KOPT-K1 (cell line): Measurements from ENCODE around the gene KNDC1.
"Not testable (repeated sequence)": the region's sequence is repeated elsewhere in the genome, so short reads cannot be mapped to it uniquely, and the experiment has no call there.

Experiments used
- H3K27ac ChIP-seq: fragments of 200-600 bp; sonication (generic); 2 replicates; pipeline ENCODE4 v1.5.1; 2016; ENCODE audit warnings: antibody characterized with exemption, mild to moderate bottlenecking, low read depth, low read length; ENCODE audit not compliant: poor library complexity, severe bottlenecking
- H3K36me3 ChIP-seq: fragments of 200-600 bp; sonication (generic); 2 replicates; pipeline ENCODE4 v1.5.1; 2017; ENCODE audit warnings: antibody characterized with exemption, mild to moderate bottlenecking, low read length, moderate library complexity; ENCODE audit not compliant: insufficient read depth
- H3K9me3 ChIP-seq: fragments of 200-600 bp; sonication (generic); 2 replicates; pipeline ENCODE4 v1.5.1; 2017; ENCODE audit warnings: antibody characterized with exemption, low read length, mild to moderate bottlenecking; ENCODE audit not compliant: insufficient read depth, poor library complexity, severe bottlenecking

KNDC1 gene

DNA sequence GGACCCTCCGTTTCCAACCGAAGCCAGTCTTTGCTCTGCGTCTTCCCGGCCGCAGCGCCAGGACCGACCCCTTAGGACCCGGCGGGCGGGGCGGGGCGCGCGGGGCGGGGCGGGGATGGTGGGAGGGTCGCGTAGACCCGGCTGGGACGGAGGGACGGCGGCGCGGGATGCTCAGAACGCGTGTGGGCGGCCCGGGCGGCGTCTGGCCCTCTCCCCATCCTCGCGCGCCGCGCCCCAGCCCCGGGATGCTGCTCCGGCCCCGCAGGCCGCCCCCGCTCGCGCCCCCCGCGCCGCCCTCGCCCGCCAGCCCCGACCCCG lies 70.0 kb downstream of the KNDC1 start, which contains the start of gene UTF1:
Gene UTF1 (plus strand): TSS at position 174 of the 318 bp plus-strand sequence. CDS start 72 bp downstream, at position 246.
- no peak within 1 kb of the TSS for H3K27ac ChIP-seq
- H3K36me3 ChIP-seq, result no peaks in the 10 kb centered on the region
- no peaks in the 10 kb centered on the region for H3K9me3 ChIP-seq

- H3K36me3 ChIP-seq, result no peaks in the 10 kb centered on the region
- H3K27ac ChIP-seq, result no peak overlapping the region
- H3K9me3 ChIP-seq, result no peaks in the 10 kb centered on the region
Measured at GRCh38 chr10:133230387-133231195, 70.6 kb downstream of the KNDC1 start.

DNA sequence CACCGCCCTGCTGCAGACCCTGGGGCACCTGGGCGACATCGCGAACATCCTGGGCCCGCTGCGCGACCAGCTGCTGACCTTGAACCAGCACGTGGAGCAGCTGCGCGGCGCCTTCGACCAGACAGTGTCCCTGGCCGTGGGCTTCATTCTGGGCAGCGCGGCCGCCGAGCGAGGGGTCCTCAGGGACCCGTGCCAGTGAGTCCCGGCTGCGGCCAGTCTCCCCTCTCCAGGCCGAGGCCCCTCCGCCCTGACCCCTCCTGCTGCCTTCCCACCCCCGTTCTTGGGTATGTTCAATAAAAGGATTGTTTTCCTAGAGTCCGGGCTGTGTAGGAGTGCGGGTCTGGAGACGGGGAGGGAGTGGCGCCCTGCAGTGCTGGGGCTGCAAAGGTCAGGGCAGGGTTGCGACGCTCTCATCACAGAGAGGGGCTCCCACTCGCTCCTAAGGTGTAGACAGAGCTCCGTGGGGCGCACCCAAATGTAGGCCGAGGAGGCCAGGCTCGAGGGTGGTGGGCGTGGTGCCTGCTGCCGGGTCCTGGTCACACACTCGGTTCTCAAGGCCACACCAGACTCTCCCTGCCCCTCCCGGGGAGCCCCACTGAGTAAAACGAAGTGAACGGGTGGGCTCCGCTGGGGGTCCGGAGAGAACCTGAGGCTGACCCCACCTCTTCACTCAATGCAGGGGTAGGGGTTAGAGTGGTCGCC lies 71.4 kb downstream of the KNDC1 start:
- Histone ChIP-seq H3K27ac (no peak overlapping the region), H3K36me3 (no peaks in the 10 kb centered on the region), H3K9me3 (no peaks in the 10 kb centered on the region)

DNA sequence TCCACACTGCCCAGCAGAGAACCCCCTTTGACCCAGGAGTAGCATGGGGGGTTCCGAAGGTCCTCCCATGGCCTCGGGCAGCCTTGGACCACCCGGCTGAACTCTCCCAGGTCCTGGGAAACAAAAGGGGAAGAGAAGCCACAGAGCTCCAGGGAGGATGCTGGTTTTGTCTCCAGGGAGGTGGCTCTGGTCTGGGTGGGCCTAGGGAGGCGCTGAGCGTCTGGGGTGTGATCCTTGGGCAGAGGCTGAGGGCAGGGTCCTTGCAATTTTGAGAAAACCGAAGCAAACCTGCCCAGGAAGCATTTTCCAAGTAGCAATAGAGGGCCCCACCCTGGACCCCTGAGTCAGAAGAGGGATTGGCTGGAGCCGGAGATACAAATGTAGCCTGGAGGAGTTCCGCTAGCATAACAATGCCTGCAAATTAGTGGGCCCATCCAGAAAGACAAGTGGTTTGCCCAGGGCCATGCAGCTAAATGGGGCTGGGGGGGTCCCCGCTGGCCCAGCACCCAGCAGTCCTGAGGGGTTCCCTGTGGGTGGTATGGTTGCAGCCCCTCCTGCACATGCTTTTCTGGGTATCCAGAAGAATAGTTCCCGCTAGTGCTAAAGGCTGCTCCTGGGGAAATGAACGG lies 72.0 kb downstream of the KNDC1 start:
- no peaks in the 10 kb centered on the region for H3K36me3 ChIP-seq
- no peaks in the 10 kb centered on the region for H3K9me3 ChIP-seq
- H3K27ac ChIP-seq, result no peak overlapping the region

- H3K36me3 ChIP-seq, H3K27ac ChIP-seq, H3K9me3 ChIP-seq: not testable (repeated sequence)
Measured at GRCh38 chr10:133234796-133235195, 74.8 kb downstream of the KNDC1 start.

DNA sequence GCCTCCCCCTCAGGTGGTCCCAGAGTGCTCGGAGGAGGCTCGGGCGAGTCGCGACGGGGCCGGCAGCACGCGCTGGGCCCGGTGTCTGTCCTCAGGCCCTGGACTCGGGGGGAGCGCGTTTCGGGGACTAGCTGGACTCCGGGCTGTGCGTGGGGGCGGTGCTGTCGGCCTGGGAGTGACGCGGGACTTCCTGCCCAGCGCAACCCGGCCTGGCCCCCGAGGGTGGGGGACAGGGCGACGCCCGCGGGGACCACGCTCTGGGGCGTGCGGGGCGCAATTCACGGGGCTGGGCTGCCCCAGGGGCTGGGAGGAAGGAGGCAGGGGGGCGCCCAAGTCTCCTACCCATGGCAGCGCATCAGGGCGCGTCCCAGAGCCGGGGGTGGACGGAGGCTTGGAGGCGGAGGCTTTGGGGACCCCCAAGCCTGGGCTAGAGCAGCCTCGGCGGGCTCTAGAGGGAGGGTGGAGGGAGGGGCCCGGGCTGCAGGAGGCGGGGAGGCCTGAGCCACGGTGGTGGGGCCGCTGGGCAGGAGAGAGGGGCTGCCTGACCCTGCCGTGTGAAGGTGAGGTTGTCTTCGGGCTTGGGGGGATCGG lies 75.3 kb downstream of the KNDC1 start:
- no peaks in the 10 kb centered on the region for H3K9me3 ChIP-seq
- H3K27ac ChIP-seq, result no peak overlapping the region
- H3K36me3 ChIP-seq, result no peaks in the 10 kb centered on the region

DNA sequence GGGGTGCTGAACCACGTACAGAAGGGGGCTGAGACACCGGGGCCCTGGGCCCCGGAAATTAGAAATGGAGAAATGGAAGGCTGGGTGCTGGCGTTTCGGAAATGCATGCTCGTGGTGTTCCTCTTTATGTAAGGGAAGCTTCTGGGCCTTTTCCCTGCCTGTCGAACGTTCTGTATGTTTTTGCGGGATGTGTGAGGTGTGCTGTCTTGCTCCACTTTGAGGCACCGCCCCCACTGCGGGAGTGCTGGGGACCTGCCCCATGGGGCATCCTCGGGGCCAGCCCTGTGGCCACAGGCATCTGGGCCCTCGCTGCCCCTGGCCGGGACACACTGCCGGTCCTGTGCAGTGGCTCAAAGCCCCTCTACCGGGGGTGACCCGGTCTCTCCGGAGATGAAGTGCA lies 75.9 kb downstream of the KNDC1 start:
- H3K9me3 ChIP-seq, result no peaks in the 10 kb centered on the region
- no peaks in the 10 kb centered on the region for H3K36me3 ChIP-seq
- no peak overlapping the region for H3K27ac ChIP-seq

- Histone ChIP-seq H3K9me3 (no peaks in the 10 kb centered on the region), H3K27ac (no peak overlapping the region), H3K36me3 (no peaks in the 10 kb centered on the region)
Measured at GRCh38 chr10:133236401-133237240, 76.6 kb downstream of the KNDC1 start.

GRCh38 chr10:133237241-133237587 lies 77.2 kb downstream of the KNDC1 start:
- no peaks in the 10 kb centered on the region for H3K9me3 ChIP-seq
- H3K27ac ChIP-seq, result no peak overlapping the region

DNA sequence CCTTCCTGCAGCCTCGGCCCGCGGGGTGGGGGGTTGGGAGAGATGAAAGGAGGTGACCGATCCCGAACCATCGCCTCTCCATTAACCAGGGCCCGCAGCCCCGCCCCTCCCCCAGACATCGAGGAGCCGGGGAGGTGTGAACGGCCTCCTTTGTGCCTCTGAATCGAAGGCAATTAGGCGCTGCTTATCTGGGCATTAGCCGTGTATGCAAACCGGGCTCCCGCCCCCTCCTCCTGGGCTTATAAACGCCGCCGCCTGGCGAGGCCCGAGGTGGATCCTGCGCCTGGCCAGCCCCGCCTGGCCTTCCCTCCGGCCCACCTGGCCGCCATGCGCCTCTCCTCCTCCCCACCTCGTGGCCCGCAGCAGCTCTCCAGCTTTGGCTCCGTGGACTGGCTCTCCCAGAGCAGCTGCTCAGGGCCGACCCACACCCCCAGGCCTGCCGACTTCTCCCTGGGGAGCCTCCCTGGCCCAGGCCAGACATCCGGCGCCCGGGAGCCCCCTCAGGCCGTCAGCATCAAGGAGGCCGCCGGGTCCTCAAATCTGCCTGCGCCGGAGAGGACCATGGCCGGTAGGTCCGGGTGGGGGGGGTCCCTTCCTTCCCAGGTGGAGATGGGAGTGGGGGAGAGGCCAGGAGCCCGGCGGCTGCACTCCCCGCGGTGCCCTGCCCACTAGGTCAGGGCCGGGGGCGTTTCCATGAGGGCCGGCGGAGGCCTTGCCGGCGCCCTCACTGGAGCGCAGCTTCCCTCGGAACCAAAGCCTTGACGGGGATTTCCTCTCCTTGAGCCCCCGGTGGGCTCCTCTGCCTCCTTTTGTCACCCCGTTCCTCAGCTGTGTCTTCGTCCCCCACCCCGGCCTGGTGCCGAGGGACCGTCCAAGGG lies 77.8 kb downstream of the KNDC1 start, which contains the start of gene VENTX:
Gene VENTX (plus strand): TSS at position 268 of the 878 bp plus-strand sequence. CDS start 60 bp downstream, at position 328.
- no peak within 1 kb of the TSS for H3K27ac ChIP-seq
- no peaks in the 10 kb centered on the region for H3K9me3 ChIP-seq
- H3K36me3 ChIP-seq, result no peaks in the 10 kb centered on the region

More at GRCh38 chr10:133237241-133237587, 77.2 kb downstream of the KNDC1 start:
- no peaks in the 10 kb centered on the region for H3K36me3 ChIP-seq

DNA sequence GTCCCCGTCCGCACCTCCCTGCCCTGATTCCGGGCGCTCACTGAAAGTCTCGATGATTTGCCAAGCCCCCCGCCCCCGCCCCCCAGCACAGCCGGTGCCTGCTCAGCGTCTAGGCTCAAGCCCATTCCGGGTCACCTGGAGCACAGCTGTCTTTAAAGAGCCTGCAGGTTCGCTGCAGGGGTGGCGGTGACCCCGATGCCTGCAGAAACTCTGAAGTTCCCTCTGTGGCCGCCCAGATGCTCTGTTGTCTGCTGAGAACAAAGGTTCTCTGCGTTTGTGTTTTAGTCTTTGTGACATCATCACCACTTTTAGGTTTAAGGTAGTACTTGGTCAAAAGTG lies 78.4 kb downstream of the KNDC1 start:
- H3K27ac ChIP-seq, result no peak overlapping the region
- no peaks in the 10 kb centered on the region for H3K36me3 ChIP-seq
- no peaks in the 10 kb centered on the region for H3K9me3 ChIP-seq

GRCh38 chr10:133239990-133240389 lies 80.0 kb downstream of the KNDC1 start:
- H3K9me3 ChIP-seq, result no peaks in the 10 kb centered on the region
- H3K36me3 ChIP-seq, result no peaks in the 10 kb centered on the region
- H3K27ac ChIP-seq, result no peak overlapping the region

GRCh38 chr10:133241501-133242205 lies 81.6 kb downstream of the KNDC1 start:
- Histone ChIP-seq H3K36me3 (no peaks in the 10 kb centered on the region), H3K9me3 (no peaks in the 10 kb centered on the region), H3K27ac (no peak overlapping the region)
